H9 (cell line): Measurements from ENCODE around the gene ADAM19. TPM values are rescaled to one million over a fixed set of nuclear protein-coding genes. Genes with fewer than 3 reads are reported as not detected.

Experiments used
- total RNA-seq: library from RNA; stranded (reverse); gene quantifications from 2 replicates; pipeline ENCODE4 v1.2.1, GENCODE V29; 2021

The ADAM19 gene
- total RNA-seq, 1 experiment from 2014 or later = 9.9 TPM

Other genes with a start within 250 kb of the ADAM19 start
- gene NIPAL4, start 115.6 kb downstream of the ADAM19 start, total RNA-seq = not detected in 2 replicates
- 0.13 TPM in 1 of 2 replicates, not detected in the other for gene SOX30, start 76.7 kb upstream of the ADAM19 start, total RNA-seq
- not detected in 2 replicates for gene C5orf52, start 95.8 kb upstream of the ADAM19 start, total RNA-seq
- gene THG1L, start 155.6 kb upstream of the ADAM19 start, total RNA-seq = 12.9 and 13.5 TPM in 2 replicates
- 4.5 and 4.7 TPM in 2 replicates for gene LSM11, start 167.9 kb upstream of the ADAM19 start, total RNA-seq